Fibroblast of lung (primary cell): ENCODE results near the gene PRDM13.

Experiments used
- EZH2 ChIP-seq: IDR thresholded peaks from 2 replicates; pipeline ENCODE4 v1.5.1; 2012; ENCODE audit warnings: low read length, control low read depth, mild to moderate bottlenecking; ENCODE audit errors: missing control alignments
- TF ChIP-seq, protein P1 (sequence below), 2 donors: IDR thresholded peaks in 1 of 2; conservative IDR thresholded peaks in 1 of 2; 1 replicate in 1 of 2; 2 replicates in 1 of 2; pipeline ENCODE4 v1.5.1; 2011 to 2012; ENCODE audit warnings: low read length in 2 of 2, control low read depth in 1 of 2, inconsistent platforms in 1 of 2, low read depth in 1 of 2, mild to moderate bottlenecking in 1 of 2

DNA sequence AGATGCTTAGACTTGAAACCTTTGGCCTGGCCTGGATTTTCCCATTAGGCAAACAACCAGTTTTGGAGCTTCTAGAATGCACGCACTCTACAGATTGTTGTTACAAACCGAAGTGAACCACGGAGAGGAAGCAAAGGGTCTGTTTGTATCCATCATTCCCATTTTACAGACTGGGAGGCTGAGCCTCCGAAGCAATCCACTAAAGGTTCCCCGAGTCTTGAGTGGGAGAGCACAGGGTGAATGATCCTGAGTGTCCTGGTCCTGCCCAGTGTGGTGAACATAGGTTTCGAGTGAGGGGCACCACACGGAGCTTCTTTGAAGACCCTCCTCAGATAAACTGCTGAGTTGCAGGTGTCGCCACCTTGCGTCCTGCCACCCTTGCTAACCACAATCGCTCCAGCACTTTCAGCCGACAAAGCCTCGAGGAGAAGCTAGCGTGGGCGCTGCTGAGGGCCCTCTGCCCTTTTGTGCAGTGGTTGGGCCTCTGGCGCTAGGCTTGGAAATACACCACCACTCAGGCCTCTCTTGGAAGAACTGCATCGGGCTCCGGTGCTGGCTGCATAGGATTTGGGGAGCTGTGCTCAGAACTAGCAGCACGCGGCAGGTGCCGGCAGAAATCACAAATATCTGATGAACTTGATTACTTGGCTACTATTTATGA is 1.4 kb upstream of the PRDM13 start:
- TF ChIP-seq, protein P1, sequence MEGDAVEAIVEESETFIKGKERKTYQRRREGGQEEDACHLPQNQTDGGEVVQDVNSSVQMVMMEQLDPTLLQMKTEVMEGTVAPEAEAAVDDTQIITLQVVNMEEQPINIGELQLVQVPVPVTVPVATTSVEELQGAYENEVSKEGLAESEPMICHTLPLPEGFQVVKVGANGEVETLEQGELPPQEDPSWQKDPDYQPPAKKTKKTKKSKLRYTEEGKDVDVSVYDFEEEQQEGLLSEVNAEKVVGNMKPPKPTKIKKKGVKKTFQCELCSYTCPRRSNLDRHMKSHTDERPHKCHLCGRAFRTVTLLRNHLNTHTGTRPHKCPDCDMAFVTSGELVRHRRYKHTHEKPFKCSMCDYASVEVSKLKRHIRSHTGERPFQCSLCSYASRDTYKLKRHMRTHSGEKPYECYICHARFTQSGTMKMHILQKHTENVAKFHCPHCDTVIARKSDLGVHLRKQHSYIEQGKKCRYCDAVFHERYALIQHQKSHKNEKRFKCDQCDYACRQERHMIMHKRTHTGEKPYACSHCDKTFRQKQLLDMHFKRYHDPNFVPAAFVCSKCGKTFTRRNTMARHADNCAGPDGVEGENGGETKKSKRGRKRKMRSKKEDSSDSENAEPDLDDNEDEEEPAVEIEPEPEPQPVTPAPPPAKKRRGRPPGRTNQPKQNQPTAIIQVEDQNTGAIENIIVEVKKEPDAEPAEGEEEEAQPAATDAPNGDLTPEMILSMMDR (conservative IDR thresholded peaks at IDR 0.05 in 1 of 2, IDR thresholded peaks at IDR 0.05 in 1 of 2; ENCODE audit: low read depth in 1 of 2, low read length in 2 of 2) = no peak
- TF ChIP-seq EZH2 = peak; percentile 72
